ENCODE results near the gene ELMOD1.

ELMOD1 gene

GRCh38 chr11:107591378-107592230 is 657 bp downstream of the ELMOD1 start:
- peaks cover 31% of the 10 kb centered on the region for H3K4me1 ChIP-seq (ENCODE audit: control insufficient read depth, insufficient read depth, low read length)
- peak overlapping the region; percentile 100 for H3K4me2 ChIP-seq (ENCODE audit: low read length)
- no peaks in the 10 kb centered on the region for H3K9me3 ChIP-seq (replicated peaks; ENCODE audit: low read length)
- peaks cover 38% of the 10 kb centered on the region for H3K27me3 ChIP-seq (ENCODE audit: control insufficient read depth, insufficient read depth, low read length)
- H3K4me3 ChIP-seq (ENCODE audit: low read length), result peak overlapping the region; percentile 94
- H3K36me3 ChIP-seq (ENCODE audit: insufficient read depth, low read length), result no peaks in the 10 kb centered on the region
- H3K9ac ChIP-seq (ENCODE audit: low read depth, low read length), result peak overlapping the region; percentile 70

- H3K36me3 ChIP-seq (ENCODE audit: insufficient read depth, low read length), result no peaks in the 10 kb centered on the region
- peaks cover 38% of the 10 kb centered on the region for H3K27me3 ChIP-seq (ENCODE audit: control insufficient read depth, insufficient read depth, low read length)
- H3K4me3 ChIP-seq (ENCODE audit: low read length), result peak overlapping the region; percentile 94
- no peaks in the 10 kb centered on the region for H3K9me3 ChIP-seq (replicated peaks; ENCODE audit: low read length)
- H3K9ac ChIP-seq (ENCODE audit: low read depth, low read length), result no peak overlapping the region
- H3K4me2 ChIP-seq (ENCODE audit: low read length), result peak overlapping the region; percentile 100
- H3K4me1 ChIP-seq (ENCODE audit: control insufficient read depth, insufficient read depth, low read length), result peaks cover 26% of the 10 kb centered on the region
Observed at GRCh38 chr11:107592231-107592590, 1.3 kb downstream of the ELMOD1 start.

GRCh38 chr11:107592813-107593212 is 1.9 kb downstream of the ELMOD1 start:
- Histone ChIP-seq H3K27me3 (ENCODE audit: control insufficient read depth, insufficient read depth, low read length) (peaks cover 38% of the 10 kb centered on the region), H3K4me3 (ENCODE audit: low read length) (no peak overlapping the region)

GRCh38 chr11:107593951-107594350 is 3.0 kb downstream of the ELMOD1 start:
- peaks cover 14% of the 10 kb centered on the region for H3K4me1 ChIP-seq (ENCODE audit: control insufficient read depth, insufficient read depth, low read length)
- no peak overlapping the region for H3K4me2 ChIP-seq (ENCODE audit: low read length)
- H3K36me3 ChIP-seq (ENCODE audit: insufficient read depth, low read length), result no peaks in the 10 kb centered on the region
- no peak overlapping the region for H3K9ac ChIP-seq (ENCODE audit: low read depth, low read length)
- H3K27me3 ChIP-seq (ENCODE audit: control insufficient read depth, insufficient read depth, low read length), result peaks cover 42% of the 10 kb centered on the region
- no peak overlapping the region for H3K4me3 ChIP-seq (ENCODE audit: low read length)
- no peaks in the 10 kb centered on the region for H3K9me3 ChIP-seq (replicated peaks; ENCODE audit: low read length)

More at GRCh38 chr11:107592813-107593212, 1.9 kb downstream of the ELMOD1 start:
- H3K9me3 ChIP-seq (replicated peaks; ENCODE audit: low read length), result no peaks in the 10 kb centered on the region
- H3K4me1 ChIP-seq (ENCODE audit: control insufficient read depth, insufficient read depth, low read length), result peaks cover 20% of the 10 kb centered on the region
- no peak overlapping the region for H3K9ac ChIP-seq (ENCODE audit: low read depth, low read length)
- no peaks in the 10 kb centered on the region for H3K36me3 ChIP-seq (ENCODE audit: insufficient read depth, low read length)
- H3K4me2 ChIP-seq (ENCODE audit: low read length), result no peak overlapping the region

DNA sequence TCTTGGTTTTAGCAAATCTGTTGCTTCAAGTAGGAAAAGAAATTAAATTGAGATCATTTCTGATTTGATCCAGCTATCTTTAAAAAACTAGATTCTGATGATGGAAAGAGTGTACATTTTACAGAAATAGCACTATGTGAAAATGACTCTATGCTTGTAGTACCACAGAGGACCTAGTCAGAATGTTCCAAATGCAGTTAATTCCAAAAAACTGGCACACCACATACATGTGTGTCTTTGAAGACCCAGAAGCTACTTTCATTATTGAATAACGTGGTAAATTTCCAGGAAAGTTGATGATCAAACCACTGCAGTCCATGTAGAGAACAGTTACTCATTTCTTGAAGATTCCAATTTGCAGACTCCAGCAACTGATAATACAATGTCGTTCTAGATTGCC is 3.8 kb downstream of the ELMOD1 start:
- no peak overlapping the region for H3K4me2 ChIP-seq (ENCODE audit: low read length)
- no peak overlapping the region for H3K4me3 ChIP-seq (ENCODE audit: low read length)
- H3K9ac ChIP-seq (ENCODE audit: low read depth, low read length), result no peak overlapping the region
- H3K36me3 ChIP-seq (ENCODE audit: insufficient read depth, low read length), result no peaks in the 10 kb centered on the region
- H3K9me3 ChIP-seq (replicated peaks; ENCODE audit: low read length), result no peaks in the 10 kb centered on the region
- H3K27me3 ChIP-seq (ENCODE audit: control insufficient read depth, insufficient read depth, low read length), result peaks cover 40% of the 10 kb centered on the region
- peaks cover 14% of the 10 kb centered on the region for H3K4me1 ChIP-seq (ENCODE audit: control insufficient read depth, insufficient read depth, low read length)

DNA sequence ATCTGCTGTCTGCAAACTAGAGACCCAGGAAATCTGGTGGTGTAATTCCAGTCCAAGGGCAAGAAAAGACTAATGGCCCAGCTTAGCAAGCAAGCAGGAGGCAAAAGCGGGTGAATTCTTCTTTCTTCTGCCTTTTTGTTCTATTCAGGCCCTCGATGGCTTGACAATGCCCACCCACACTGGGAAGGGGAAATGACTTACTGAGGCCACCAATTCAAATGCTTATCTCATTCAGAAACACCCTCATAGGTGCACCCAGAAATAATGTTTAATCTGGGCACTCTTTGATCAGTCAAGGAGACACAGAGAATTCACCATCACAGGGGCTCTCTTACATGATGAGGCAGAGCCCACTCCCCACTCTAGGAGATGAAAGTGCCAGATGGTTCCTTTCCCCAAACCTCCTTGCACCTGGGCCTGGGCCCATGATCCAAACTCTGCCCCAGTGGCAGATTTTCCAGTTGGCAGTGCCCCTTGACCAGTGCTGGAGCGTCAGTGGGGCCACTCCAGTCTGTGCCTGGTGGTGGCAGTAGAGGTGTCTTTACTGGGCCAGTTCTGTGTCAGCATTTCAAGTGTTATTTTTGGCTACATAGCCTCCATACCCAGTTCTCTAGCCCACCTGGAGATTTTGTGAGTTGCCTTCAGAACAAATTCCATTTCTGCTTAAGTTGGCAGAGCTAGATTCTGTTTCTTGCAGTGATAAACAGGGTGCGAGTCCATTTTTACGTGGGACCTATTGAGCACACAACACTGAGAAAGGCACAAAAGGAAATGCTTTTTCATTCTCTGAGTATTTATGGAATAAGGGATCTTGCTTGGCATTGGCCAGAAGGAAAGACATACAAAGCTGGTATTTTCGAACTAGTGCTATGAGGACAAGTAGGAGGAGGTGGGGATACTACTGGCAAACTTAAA is 7.5 kb downstream of the ELMOD1 start:
- Histone ChIP-seq H3K36me3 (ENCODE audit: insufficient read depth, low read length) (no peaks in the 10 kb centered on the region), H3K4me1 (ENCODE audit: control insufficient read depth, insufficient read depth, low read length) (no peaks in the 10 kb centered on the region), H3K4me3 (ENCODE audit: low read length) (no peak overlapping the region), H3K9ac (ENCODE audit: low read depth, low read length) (no peak overlapping the region), H3K9me3 (replicated peaks; ENCODE audit: low read length) (no peaks in the 10 kb centered on the region), H3K27me3 (ENCODE audit: control insufficient read depth, insufficient read depth, low read length) (peaks cover 23% of the 10 kb centered on the region), H3K4me2 (ENCODE audit: low read length) (no peak overlapping the region)

- Histone ChIP-seq H3K36me3 (ENCODE audit: insufficient read depth, low read length) (no peaks in the 10 kb centered on the region), H3K27me3 (ENCODE audit: control insufficient read depth, insufficient read depth, low read length) (peaks cover 12% of the 10 kb centered on the region), H3K4me3 (ENCODE audit: low read length) (no peak overlapping the region), H3K4me2 (ENCODE audit: low read length) (no peak overlapping the region), H3K4me1 (ENCODE audit: control insufficient read depth, insufficient read depth, low read length) (no peaks in the 10 kb centered on the region), H3K9me3 (replicated peaks; ENCODE audit: low read length) (no peaks in the 10 kb centered on the region), H3K9ac (ENCODE audit: low read depth, low read length) (no peak overlapping the region)
Observed at GRCh38 chr11:107605061-107606006, 14.4 kb downstream of the ELMOD1 start.

- H3K36me3 ChIP-seq (ENCODE audit: insufficient read depth, low read length), result no peaks in the 10 kb centered on the region
- no peak overlapping the region for H3K4me3 ChIP-seq (ENCODE audit: low read length)
- no peak overlapping the region for H3K4me2 ChIP-seq (ENCODE audit: low read length)
- no peaks in the 10 kb centered on the region for H3K4me1 ChIP-seq (ENCODE audit: control insufficient read depth, insufficient read depth, low read length)
- H3K9ac ChIP-seq (ENCODE audit: low read depth, low read length), result no peak overlapping the region
- peaks cover 12% of the 10 kb centered on the region for H3K27me3 ChIP-seq (ENCODE audit: control insufficient read depth, insufficient read depth, low read length)
- H3K9me3 ChIP-seq (replicated peaks; ENCODE audit: low read length), result no peaks in the 10 kb centered on the region
Observed at GRCh38 chr11:107606141-107606540, 15.2 kb downstream of the ELMOD1 start.

DNA sequence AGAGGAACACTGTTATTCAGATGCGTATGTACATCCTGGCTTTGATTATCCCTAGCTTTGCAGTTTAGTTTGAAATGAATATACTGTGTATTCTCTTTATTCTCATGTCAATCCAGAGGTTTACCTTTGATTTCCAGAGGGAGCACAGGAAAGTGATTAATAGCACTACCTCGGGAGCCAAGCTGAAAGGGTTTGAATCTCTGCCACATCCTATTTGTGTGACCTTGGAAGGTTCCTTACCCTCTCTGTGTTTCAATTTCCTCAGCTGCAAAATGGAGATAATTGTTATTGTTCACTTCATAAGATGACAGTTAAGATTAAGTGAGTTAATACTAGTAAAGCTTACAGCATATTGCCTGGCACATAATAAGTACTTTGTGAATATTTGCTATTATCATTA is 17.9 kb downstream of the ELMOD1 start:
- Histone ChIP-seq H3K9me3 (replicated peaks; ENCODE audit: low read length) (no peaks in the 10 kb centered on the region), H3K27me3 (ENCODE audit: control insufficient read depth, insufficient read depth, low read length) (peaks cover 7% of the 10 kb centered on the region), H3K9ac (ENCODE audit: low read depth, low read length) (no peak overlapping the region), H3K4me2 (ENCODE audit: low read length) (no peak overlapping the region), H3K4me3 (ENCODE audit: low read length) (no peak overlapping the region), H3K4me1 (ENCODE audit: control insufficient read depth, insufficient read depth, low read length) (no peaks in the 10 kb centered on the region), H3K36me3 (ENCODE audit: insufficient read depth, low read length) (no peaks in the 10 kb centered on the region)

DNA sequence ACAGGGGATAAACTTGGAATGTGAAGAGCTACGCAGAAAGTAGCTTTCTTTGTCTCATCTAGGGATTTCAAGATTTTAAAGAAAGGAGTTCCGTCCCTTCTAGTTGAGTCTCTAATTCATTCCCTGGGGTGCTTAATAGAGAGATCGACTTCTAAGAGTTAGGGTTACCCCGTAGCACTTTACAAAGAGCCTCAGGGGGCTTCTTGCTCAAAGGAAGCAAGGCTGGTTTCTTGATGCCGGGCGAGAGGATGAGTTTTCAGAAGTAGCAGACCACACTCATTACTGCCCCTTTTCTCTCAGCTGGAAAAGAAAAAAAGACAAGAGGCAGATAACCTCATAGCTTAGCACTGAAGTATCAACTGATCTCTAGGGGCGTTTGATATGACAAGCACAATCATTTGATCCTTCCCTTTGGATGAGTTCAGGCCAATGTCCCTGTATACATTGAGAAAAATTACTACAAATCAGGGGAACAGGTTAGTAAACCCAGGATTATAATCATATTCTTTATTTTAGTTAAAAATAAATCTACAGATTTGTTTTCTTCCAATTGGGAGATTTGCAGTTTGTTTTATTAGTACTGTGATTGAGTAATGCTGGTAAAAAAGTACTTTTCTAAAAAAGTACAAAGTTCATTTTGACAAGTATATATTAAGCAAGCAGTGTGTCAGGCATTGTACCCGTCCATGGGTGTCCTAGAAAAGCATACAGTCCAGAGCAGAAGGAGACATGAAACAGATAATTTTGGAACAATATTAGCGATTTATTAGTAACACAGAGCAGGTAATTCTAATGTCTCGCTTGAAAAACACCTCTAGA is 18.7 kb downstream of the ELMOD1 start:
- Histone ChIP-seq H3K9ac (ENCODE audit: low read depth, low read length) (no peak overlapping the region), H3K4me3 (ENCODE audit: low read length) (no peak overlapping the region), H3K9me3 (replicated peaks; ENCODE audit: low read length) (no peaks in the 10 kb centered on the region), H3K36me3 (ENCODE audit: insufficient read depth, low read length) (no peaks in the 10 kb centered on the region), H3K27me3 (ENCODE audit: control insufficient read depth, insufficient read depth, low read length) (peaks cover 7% of the 10 kb centered on the region), H3K4me2 (ENCODE audit: low read length) (no peak overlapping the region), H3K4me1 (ENCODE audit: control insufficient read depth, insufficient read depth, low read length) (no peaks in the 10 kb centered on the region)

Measured in skeletal muscle satellite cell (primary cell).